Neural cell (in vitro differentiated cells): Measurements from ENCODE around the gene EIF3I. TPM values are rescaled to one million over a fixed set of nuclear protein-coding genes. Genes with fewer than 3 reads are reported as not detected.

Experiments
- H2AFZ ChIP-seq: fragments of 200-600, 300-800 bp; sonication (generic), shearing (Covaris generic); 2 replicates; pipeline ENCODE4 v1.6.0; 2014; ENCODE audit warnings: low read depth, mild to moderate bottlenecking, antibody characterized with exemption, low read length, moderate library complexity
- H3F3A ChIP-seq: fragments of 200-600 bp; shearing (Covaris generic); 2 replicates; pipeline ENCODE4 v1.6.1; 2016; ENCODE audit warnings: mild to moderate bottlenecking, moderate library complexity, mixed read lengths, antibody characterized with exemption, low read length; ENCODE audit not compliant: insufficient read depth, poor library complexity, severe bottlenecking
- H3K27ac ChIP-seq: fragments of 200-600, 300-800 bp; sonication (generic), shearing (Covaris generic); 2 replicates; pipeline ENCODE4 v1.5.1; 2014; ENCODE audit warnings: mild to moderate bottlenecking, low read length, moderate library complexity
- H3K27me3 ChIP-seq: fragments of 300-800, 200-600 bp; sonication (generic), shearing (Covaris generic); 2 replicates; pipeline ENCODE4 v1.6.0; 2014; ENCODE audit warnings: mild to moderate bottlenecking, low read depth, low read length, moderate library complexity; ENCODE audit not compliant: insufficient read depth
- H3K36me3 ChIP-seq: fragments of 300-800, 200-600 bp; sonication (generic), shearing (Covaris generic); 2 replicates; pipeline ENCODE4 v1.5.1; 2014; ENCODE audit warnings: mild to moderate bottlenecking, antibody characterized with exemption, low read length, moderate library complexity; ENCODE audit not compliant: insufficient read depth
- H3K4me2 ChIP-seq: fragments of 300-800, 200-600 bp; sonication (generic), shearing (Covaris generic); 2 replicates; pipeline ENCODE4 v1.6.0; 2014; ENCODE audit warnings: mild to moderate bottlenecking, low read length
- H3K4me3 ChIP-seq: fragments of 300-800, 200-600 bp; sonication (generic), shearing (Covaris generic); 2 replicates; pipeline ENCODE4 v1.5.1; 2014; ENCODE audit warnings: mild to moderate bottlenecking, low read length, moderate library complexity
- H3K79me2 ChIP-seq: fragments of 200-600 bp; shearing (Covaris generic); replicated peaks from 2 replicates; pipeline ENCODE4 v1.6.0; 2014; ENCODE audit warnings: mild to moderate bottlenecking, low read length, moderate library complexity; ENCODE audit not compliant: insufficient read depth
- H3K9ac ChIP-seq: fragments of 300-800, 200-600 bp; sonication (generic), shearing (Covaris generic); 2 replicates; pipeline ENCODE4 v1.6.1; 2016; ENCODE audit warnings: mild to moderate bottlenecking, low read length, mixed read lengths
- H3K9me2 ChIP-seq: fragments of 200-600 bp; shearing (Covaris generic); 2 replicates; pipeline ENCODE4 v1.6.1; 2016; ENCODE audit warnings: mild to moderate bottlenecking, low read length, mixed read lengths; ENCODE audit not compliant: insufficient read depth
- H3K9me3 ChIP-seq: fragments of 200-600, 300-800 bp; sonication (generic), shearing (Covaris generic); 2 replicates; pipeline ENCODE4 v1.6.1; 2016; ENCODE audit warnings: mild to moderate bottlenecking, mixed run types, low read length, moderate library complexity, mixed read lengths
- H4K20me1 ChIP-seq: fragments of 200-600 bp; shearing (Covaris generic); 2 replicates; pipeline ENCODE4 v1.6.1; 2016; ENCODE audit warnings: mild to moderate bottlenecking, mixed run types; ENCODE audit not compliant: insufficient read depth
- CTCF ChIP-seq: fragments of 450-650 bp; IDR thresholded peaks from 2 replicates; pipeline ENCODE4 v1.5.1; 2014; ENCODE audit warnings: antibody characterized with exemption, mild to moderate bottlenecking, moderate library complexity; ENCODE audit not compliant: poor library complexity, severe bottlenecking
- EP300 ChIP-seq: fragments of 450-650 bp; conservative IDR thresholded peaks from 2 replicates; pipeline ENCODE4 v1.6.1; 2014; ENCODE audit warnings: antibody characterized with exemption, mild to moderate bottlenecking, moderate library complexity; ENCODE audit not compliant: poor library complexity, severe bottlenecking
- EZH2 ChIP-seq: fragments of 200-600, 300-800 bp; shearing (Covaris generic), sonication (generic); IDR thresholded peaks from 2 replicates; pipeline ENCODE4 v1.6.1; 2014; ENCODE audit warnings: antibody characterized with exemption, low read length, borderline replicate concordance, mild to moderate bottlenecking; ENCODE audit not compliant: insufficient read depth, poor library complexity, severe bottlenecking
- MXI1 ChIP-seq: fragments of 450-650 bp; conservative IDR thresholded peaks from 2 replicates; pipeline ENCODE4 v1.6.1; 2014; ENCODE audit warnings: antibody characterized with exemption, mild to moderate bottlenecking; ENCODE audit not compliant: poor library complexity, severe bottlenecking
- POLR2AphosphoS5 ChIP-seq: IDR thresholded peaks from 2 replicates; pipeline ENCODE4 v1.6.1; 2012
- RAD21 ChIP-seq: fragments of 450-650 bp; conservative IDR thresholded peaks from 2 replicates; pipeline ENCODE4 v1.6.1; 2014; ENCODE audit warnings: antibody characterized with exemption, mild to moderate bottlenecking, moderate library complexity
- REST ChIP-seq: IDR thresholded peaks from 2 replicates; pipeline ENCODE4 v1.6.1; 2012; ENCODE audit warnings: borderline replicate concordance
- SMC3 ChIP-seq: fragments of 450-650 bp; conservative IDR thresholded peaks from 2 replicates; pipeline ENCODE4 v1.6.1; 2014; ENCODE audit warnings: antibody characterized with exemption, mild to moderate bottlenecking, moderate library complexity; ENCODE audit not compliant: poor library complexity
- TAF1 ChIP-seq: IDR thresholded peaks from 2 replicates; pipeline ENCODE4 v1.6.1; 2012; ENCODE audit warnings: low read depth
- polyA plus RNA-seq: library from polyadenylated mRNA; depleted of rRNA; stranded (reverse); fragments of >200 nt; gene quantifications from 2 replicates; pipeline ENCODE4 v1.2.3, GENCODE V29; 2014

EIF3I gene
- polyA plus RNA-seq, 1 donor from 2014 or later, result 158 TPM

- Histone ChIP-seq H3K36me3 (no peaks in the 10 kb centered on the region), H3K79me2 (no peaks in the 10 kb centered on the region), H3K27ac (no peak overlapping the region), H3K9me3 (no peaks in the 10 kb centered on the region), H2AFZ (no peak overlapping the region), H3K4me3 (no peak overlapping the region), H3K9ac (no peak overlapping the region), H3K9me2 (no peaks in the 10 kb centered on the region), H3K27me3 (no peaks in the 10 kb centered on the region), H3F3A (no peaks in the 10 kb centered on the region), H3K4me2 (no peak overlapping the region), H4K20me1 (no peaks in the 10 kb centered on the region)
- no peak for TF ChIP-seq SMC3
- TF ChIP-seq EP300, result no peak
- TF ChIP-seq REST, result no peak
- TF ChIP-seq TAF1, result no peak
- no peak for TF ChIP-seq POLR2AphosphoS5
- no peak for TF ChIP-seq CTCF
- TF ChIP-seq EZH2, result no peak
- TF ChIP-seq MXI1, result no peak
- TF ChIP-seq RAD21, result no peak
Measured at GRCh38 chr1:32266921-32267591, 44.8 kb downstream of the EIF3I start.

GRCh38 chr1:32269744-32270143 is 47.5 kb downstream of the EIF3I start:
- TF ChIP-seq TAF1, result no peak
- no peak for TF ChIP-seq CTCF
- no peak for TF ChIP-seq POLR2AphosphoS5
- TF ChIP-seq EP300, result no peak
- TF ChIP-seq EZH2, result no peak
- TF ChIP-seq SMC3, result no peak
- no peak for TF ChIP-seq MXI1
- TF ChIP-seq RAD21, result no peak
- TF ChIP-seq REST, result no peak
- H3F3A ChIP-seq, result no peaks in the 10 kb centered on the region
- H3K4me3 ChIP-seq, result no peak overlapping the region
- H3K27me3 ChIP-seq, result no peaks in the 10 kb centered on the region
- H3K79me2 ChIP-seq, result no peaks in the 10 kb centered on the region
- no peak overlapping the region for H2AFZ ChIP-seq
- H3K9ac ChIP-seq, result no peak overlapping the region
- H3K9me3 ChIP-seq, result no peaks in the 10 kb centered on the region
- no peak overlapping the region for H3K27ac ChIP-seq
- H3K9me2 ChIP-seq, result no peaks in the 10 kb centered on the region
- H4K20me1 ChIP-seq, result no peaks in the 10 kb centered on the region
- no peak overlapping the region for H3K4me2 ChIP-seq
- H3K36me3 ChIP-seq, result no peaks in the 10 kb centered on the region
